Ovary (tissue), 9 donors: ENCODE measurements around the gene ADRM1. TPM values are rescaled to one million over a fixed set of nuclear protein-coding genes. Genes with fewer than 3 reads are reported as not detected.

ENCODE experiments used
- DNase-seq, 5 donors: peaks; one replicate each; pipeline ENCODE4 v3.0.0-alpha.2; 2019 to 2020
- H3K27ac ChIP-seq, 2 donors: fragments of 200-600 bp; one replicate each; pipeline versions ENCODE4 v1.5.1 to v1.8.0; 2019 to 2022
- H3K27me3 ChIP-seq: fragments of 200-600 bp; one replicate; pipeline ENCODE4 v1.8.0; 2022
- H3K36me3 ChIP-seq: fragments of 200-600 bp; sonication (generic); one replicate; pipeline ENCODE4 v1.5.1; 2019
- H3K4me1 ChIP-seq: one replicate; pipeline ENCODE4 v1.8.1; 2013; ENCODE audit warnings: mild to moderate bottlenecking, moderate library complexity; ENCODE audit not compliant: insufficient read depth
- H3K4me3 ChIP-seq: fragments of 200-600 bp; sonication (generic); one replicate; pipeline ENCODE4 v1.5.1; 2017
- H3K9me3 ChIP-seq, 2 donors: fragments of 200-600 bp in 1 of 2; sonication (generic) in 1 of 2; one replicate each; pipeline versions ENCODE4 v1.5.1 to v1.8.1; 2013 to 2019; ENCODE audit warnings: mild to moderate bottlenecking in 1 of 2, moderate library complexity in 1 of 2
- EP300 ChIP-seq: sonication (generic); formaldehyde crosslinking; IDR thresholded peaks from one replicate; pipeline ENCODE4 v1.6.1; 2017; ENCODE audit warnings: antibody characterized with exemption
- POLR2A ChIP-seq: fragments of 450-650 bp; IDR thresholded peaks from one replicate; pipeline ENCODE4 v1.6.1; 2017; ENCODE audit warnings: antibody characterized with exemption, mild to moderate bottlenecking, moderate library complexity
- WGBS, 3 donors: extraction: QIAGEN DNeasy Blood & Tissue Kit in 1 of 3; methylation state at CpG; one replicate each; pipeline versions ENCODE4 v1.1.5 to v1.1.7; 2013 to 2017; 5-methylcytosine and 5-hydroxymethylcytosine counted together
- intact Hi-C, 4 donors: fragments of 100-400 bp; cut with DNase I; formaldehyde crosslinking; loops; one replicate each; pipeline versions ENCODE4 v1.11.0 to v1.15.1; 2022 to 2023
- polyA plus RNA-seq, 2 donors: library from polyadenylated mRNA; stranded (reverse); fragments of 200-250 nt in 1 of 2; fragments of 350-450 nt in 1 of 2; fragmentation: Illumina TruSeq in 1 of 2; extraction: RNeasy Lipid Tissue Mini Kit (QIAGEN cat#74804) in 1 of 2; gene quantifications; one replicate each; pipeline ENCODE4 v1.2.3, GENCODE V29; 2013 to 2014
- total RNA-seq, 7 donors: library from RNA; depleted of rRNA in 2 of 7; stranded (reverse); fragments of >200 nt in 2 of 7; fragmentation: NEBNext Ultra II Directional in 3 of 7; extraction: Animal tissue kit (Norgen Biotek cat#: 25700) in 3 of 7; gene quantifications; one replicate each; pipeline versions ENCODE4 v1.1.0 to v1.2.4, GENCODE V29; 2016 to 2023
- TF ChIP-seq, protein P1 (sequence below), 3 donors: fragments of 450-650 bp in 2 of 3; fragments of 200-600 bp in 1 of 3; IDR thresholded peaks; one replicate each; pipeline versions ENCODE4 v1.5.1 to v1.8.0; 2016 to 2022; ENCODE audit warnings: antibody characterized with exemption in 3 of 3, mild to moderate bottlenecking in 1 of 3
- donor health status: DM: no; HTN: no; CAD: no; lungs with moderate emphysema.
- donor health status: DM: no; HTN: no; CAD: no.
- donor health status: Bipolar disorder and iron deficiency.
- donor health status: DM: yes; HTN: yes; CAD: no.
- donor health status: DM: no; HTN: no; CAD: no.
- donor health status: DM: yes; HTN: yes; CAD: no.

Gene ADRM1
- total and polyA plus RNA-seq, 9 donors, result 7.8 to 109 (median 55.2) TPM

DNA sequence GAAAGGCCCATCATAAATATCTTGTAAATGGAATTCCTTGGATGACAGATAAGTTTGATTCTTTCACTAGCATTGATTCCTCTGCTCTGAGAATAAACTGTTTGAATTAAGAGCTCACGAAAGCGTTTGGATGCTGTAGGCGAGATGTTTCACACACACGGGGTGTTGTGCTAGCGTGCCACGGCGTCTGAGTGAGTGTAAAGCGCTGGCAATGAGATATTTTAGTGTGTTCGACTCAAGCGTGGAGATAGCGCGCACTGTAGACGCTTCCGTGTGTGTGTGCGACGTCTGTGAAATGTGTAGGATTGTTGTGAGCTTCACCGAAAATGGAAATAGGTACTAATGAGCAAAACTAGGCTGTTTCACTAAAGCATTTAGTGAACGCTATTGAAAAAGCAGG, 29.4 kb upstream of the ADRM1 start:
- Histone ChIP-seq H3K9me3 (no peaks in the 10 kb centered on the region), H3K36me3 (no peaks in the 10 kb centered on the region), H3K4me3 (no peak overlapping the region), H3K4me1 (peaks cover 20% of the 10 kb centered on the region), H3K27ac (no peak overlapping the region), H3K27me3 (no peaks in the 10 kb centered on the region)
- WGBS, 3 donors, result 96 to 97% (median 96%) methylated on average over 18 of the region's 18 CpGs
- no peak for TF ChIP-seq EP300
- no peak for TF ChIP-seq POLR2A
- TF ChIP-seq, protein P1, sequence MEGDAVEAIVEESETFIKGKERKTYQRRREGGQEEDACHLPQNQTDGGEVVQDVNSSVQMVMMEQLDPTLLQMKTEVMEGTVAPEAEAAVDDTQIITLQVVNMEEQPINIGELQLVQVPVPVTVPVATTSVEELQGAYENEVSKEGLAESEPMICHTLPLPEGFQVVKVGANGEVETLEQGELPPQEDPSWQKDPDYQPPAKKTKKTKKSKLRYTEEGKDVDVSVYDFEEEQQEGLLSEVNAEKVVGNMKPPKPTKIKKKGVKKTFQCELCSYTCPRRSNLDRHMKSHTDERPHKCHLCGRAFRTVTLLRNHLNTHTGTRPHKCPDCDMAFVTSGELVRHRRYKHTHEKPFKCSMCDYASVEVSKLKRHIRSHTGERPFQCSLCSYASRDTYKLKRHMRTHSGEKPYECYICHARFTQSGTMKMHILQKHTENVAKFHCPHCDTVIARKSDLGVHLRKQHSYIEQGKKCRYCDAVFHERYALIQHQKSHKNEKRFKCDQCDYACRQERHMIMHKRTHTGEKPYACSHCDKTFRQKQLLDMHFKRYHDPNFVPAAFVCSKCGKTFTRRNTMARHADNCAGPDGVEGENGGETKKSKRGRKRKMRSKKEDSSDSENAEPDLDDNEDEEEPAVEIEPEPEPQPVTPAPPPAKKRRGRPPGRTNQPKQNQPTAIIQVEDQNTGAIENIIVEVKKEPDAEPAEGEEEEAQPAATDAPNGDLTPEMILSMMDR (IDR thresholded peaks at IDR 0.05), result no peak
- DNase-seq, result no peak
- intact Hi-C loops, result no loop called here

DNA sequence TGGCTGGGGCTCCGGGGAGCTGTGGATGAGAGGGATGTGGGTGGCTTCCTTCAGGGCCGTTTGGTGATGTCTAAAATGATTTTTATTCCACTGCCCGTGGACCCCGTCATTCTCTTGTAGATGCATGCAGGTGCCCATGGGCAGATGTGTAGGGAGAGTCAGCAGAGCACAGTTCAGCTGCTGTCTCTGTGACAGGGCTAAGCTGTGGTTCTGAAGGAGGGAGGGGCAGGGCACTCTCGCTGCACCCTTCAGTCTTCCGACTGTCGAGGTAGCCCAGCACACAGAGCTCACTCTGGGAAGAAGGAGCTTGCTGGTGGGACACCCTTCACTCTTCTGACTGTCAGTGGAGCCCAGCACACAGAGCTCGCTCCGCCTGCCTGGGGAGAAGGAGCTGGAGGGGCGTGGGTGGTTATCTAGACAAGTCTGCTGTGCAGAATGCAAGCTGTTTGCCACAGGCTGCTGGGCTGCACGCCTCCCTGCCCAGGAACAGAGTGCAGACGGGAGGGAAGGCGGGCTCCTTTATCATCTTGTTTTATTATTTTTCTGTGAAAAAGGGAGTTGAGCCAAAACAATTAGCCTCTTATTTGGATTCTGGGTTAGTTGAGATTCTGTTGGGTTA, 28.4 kb upstream of the ADRM1 start:
- Histone ChIP-seq H3K4me3 (no peak overlapping the region), H3K27ac (no peak overlapping the region), H3K4me1 (peaks cover 13% of the 10 kb centered on the region), H3K9me3 (no peaks in the 10 kb centered on the region), H3K27me3 (no peaks in the 10 kb centered on the region), H3K36me3 (no peaks in the 10 kb centered on the region)
- 15 to 31% (median 16%) methylated on average over 13 of the region's 13 CpGs for WGBS, 3 donors
- DNase-seq, result peak in 4 of 5 donors; percentile 45 to 74 (median 60)
- TF ChIP-seq EP300, result no peak
- intact Hi-C loops, result no loop called here

DNA sequence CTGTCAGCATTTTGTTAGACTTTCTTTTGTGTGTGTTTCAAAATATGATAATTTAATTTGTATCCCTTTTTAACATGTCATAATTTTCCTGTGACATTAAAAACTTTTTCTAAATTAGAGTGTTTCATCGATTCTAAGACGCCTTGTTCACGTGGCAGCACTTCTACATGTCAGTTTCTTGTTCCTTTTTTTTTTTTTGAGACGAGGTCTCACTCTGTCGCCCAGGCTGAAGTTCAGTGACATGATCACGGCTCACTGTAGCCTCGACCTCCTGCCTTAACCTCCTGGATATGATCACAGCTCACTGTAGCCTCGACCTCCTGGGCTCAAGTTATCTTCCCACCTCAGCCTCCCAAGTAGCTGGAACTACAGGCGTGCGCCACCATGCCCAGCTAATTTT, 27.6 kb upstream of the ADRM1 start:
- H3K4me3 ChIP-seq, result no peak overlapping the region
- H3K4me1 ChIP-seq, result peaks cover 6% of the 10 kb centered on the region
- DNase-seq, result no peak
- H3K36me3 ChIP-seq, result no peaks in the 10 kb centered on the region
- no peaks in the 10 kb centered on the region for H3K27me3 ChIP-seq
- no peaks in the 10 kb centered on the region for H3K9me3 ChIP-seq
- TF ChIP-seq POLR2A, result no peak
- no peak for TF ChIP-seq EP300
- TF ChIP-seq, protein P1 (IDR thresholded peaks at IDR 0.05), result no peak
- H3K27ac ChIP-seq, result no peak overlapping the region
- intact Hi-C loops, result no loop called here
- 86 to 88% (median 88%) methylated on average over 10 of the region's 10 CpGs for WGBS, 3 donors

DNA sequence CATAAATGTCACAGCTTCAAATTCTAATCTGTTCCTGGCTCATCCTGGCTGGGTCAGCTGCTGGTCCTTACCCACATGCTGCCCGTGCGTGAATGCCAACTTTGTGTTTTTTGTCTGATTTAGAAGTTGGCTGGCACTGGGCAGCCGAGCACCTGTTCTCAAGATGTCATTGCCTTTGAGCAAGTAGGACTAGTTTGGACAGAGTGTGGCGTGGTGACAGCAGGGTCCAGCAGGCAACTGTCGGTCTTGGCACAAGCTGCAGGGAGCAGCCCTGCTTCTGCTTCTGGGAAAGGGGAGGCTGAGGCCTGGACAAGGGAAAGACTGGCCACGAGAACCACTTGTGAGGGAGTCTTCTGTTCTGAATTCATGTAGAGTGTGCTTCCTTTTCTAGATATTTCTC, 26.4 kb upstream of the ADRM1 start:
- Histone ChIP-seq H3K4me3 (no peak overlapping the region), H3K27me3 (no peaks in the 10 kb centered on the region), H3K36me3 (no peaks in the 10 kb centered on the region), H3K9me3 (no peaks in the 10 kb centered on the region), H3K4me1 (peaks cover 6% of the 10 kb centered on the region), H3K27ac (no peak overlapping the region)
- DNase-seq, result no peak
- intact Hi-C loops, result no loop called here
- TF ChIP-seq, protein P1 (IDR thresholded peaks at IDR 0.05), result no peak
- no peak for TF ChIP-seq POLR2A
- no peak for TF ChIP-seq EP300
- 76 to 87% (median 80%) methylated on average over 6 of the region's 6 CpGs for WGBS, 3 donors

DNA sequence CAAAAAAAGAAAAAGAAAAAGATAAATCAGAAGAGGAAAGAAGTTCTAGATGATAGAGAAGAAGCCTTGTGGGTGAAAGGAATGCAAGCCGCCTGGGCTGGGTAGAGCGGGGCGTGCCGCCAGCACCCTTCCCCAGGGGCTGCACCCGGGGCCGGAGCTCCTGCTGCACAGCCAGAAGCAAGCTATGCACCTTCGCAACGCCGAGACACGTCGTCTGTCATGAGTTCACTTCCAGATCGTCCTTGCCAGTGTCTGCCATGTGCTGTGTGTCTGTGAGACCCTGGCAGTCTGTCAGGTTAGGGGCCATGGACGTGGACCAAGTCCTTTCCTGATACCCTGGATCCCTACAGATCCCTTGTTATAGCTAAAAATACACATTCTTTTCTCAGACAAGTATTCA, 25.5 kb upstream of the ADRM1 start:
- H3K4me3 ChIP-seq, result no peak overlapping the region
- no peaks in the 10 kb centered on the region for H3K9me3 ChIP-seq
- no peak overlapping the region for H3K27ac ChIP-seq
- TF ChIP-seq, protein P1 (IDR thresholded peaks at IDR 0.05), result no peak
- TF ChIP-seq POLR2A, result no peak
- TF ChIP-seq EP300, result no peak
- intact Hi-C loops, result no loop called here
- H3K27me3 ChIP-seq, result no peaks in the 10 kb centered on the region
- H3K4me1 ChIP-seq, result peaks cover 6% of the 10 kb centered on the region
- WGBS, 3 donors, result 75 to 83% (median 83%) methylated on average over 13 of the region's 13 CpGs
- DNase-seq, result no peak
- no peaks in the 10 kb centered on the region for H3K36me3 ChIP-seq
